HEK293T (cell line): Measurements from ENCODE around the gene RAPGEF4.

Experiments
- BHLHE40 ChIP-seq: fragments of 450-650 bp; IDR thresholded peaks from 2 replicates; pipeline ENCODE4 v1.6.1; 2016; ENCODE audit warnings: mild to moderate bottlenecking, moderate library complexity, borderline replicate concordance
- ELF4 ChIP-seq: fragments of 450-650 bp; IDR thresholded peaks from 2 replicates; pipeline ENCODE4 v1.6.1; 2017; ENCODE audit warnings: antibody characterized with exemption
- FOXA1 ChIP-seq: fragments of 450-650 bp; IDR thresholded peaks from 2 replicates; pipeline ENCODE4 v1.6.1; 2016; ENCODE audit warnings: mild to moderate bottlenecking
- FOXK2 ChIP-seq: fragments of 450-650 bp; IDR thresholded peaks from 2 replicates; pipeline ENCODE4 v1.6.1; 2016; ENCODE audit warnings: mild to moderate bottlenecking
- FOXM1 ChIP-seq: fragments of 450-650 bp; IDR thresholded peaks from 2 replicates; pipeline ENCODE4 v1.6.1; 2017; ENCODE audit warnings: mild to moderate bottlenecking, borderline replicate concordance
- SUZ12 ChIP-seq: fragments of 450-650 bp; IDR thresholded peaks from 2 replicates; pipeline ENCODE4 v1.6.1; 2016; ENCODE audit warnings: mild to moderate bottlenecking
- ZNF384 ChIP-seq: fragments of 450-650 bp; IDR thresholded peaks from 2 replicates; pipeline ENCODE4 v1.6.1; 2016

GRCh38 chr2:172847188-172847587 lies 111.5 kb downstream of the RAPGEF4 start:
- no peak for TF ChIP-seq FOXK2
- no peak for TF ChIP-seq FOXM1
- TF ChIP-seq FOXA1: no peak
- TF ChIP-seq BHLHE40: no peak
- no peak for TF ChIP-seq SUZ12
- TF ChIP-seq ELF4: no peak
- no peak for TF ChIP-seq ZNF384
